ENCODE data around the gene TIGD6. TPM values are rescaled to one million over a fixed set of nuclear protein-coding genes. Genes with fewer than 3 reads are reported as not detected.
A peak's percentile ranks its signal among the peaks of the same experiment; 100 is the strongest.

TIGD6 gene
- total and polyA plus RNA-seq, 9 of the 15 experiments (the other 6 are each of a cell fraction or from before 2014, with no cell fraction given), result 1.8 to 6.3 (median 3.9) TPM

DNA sequence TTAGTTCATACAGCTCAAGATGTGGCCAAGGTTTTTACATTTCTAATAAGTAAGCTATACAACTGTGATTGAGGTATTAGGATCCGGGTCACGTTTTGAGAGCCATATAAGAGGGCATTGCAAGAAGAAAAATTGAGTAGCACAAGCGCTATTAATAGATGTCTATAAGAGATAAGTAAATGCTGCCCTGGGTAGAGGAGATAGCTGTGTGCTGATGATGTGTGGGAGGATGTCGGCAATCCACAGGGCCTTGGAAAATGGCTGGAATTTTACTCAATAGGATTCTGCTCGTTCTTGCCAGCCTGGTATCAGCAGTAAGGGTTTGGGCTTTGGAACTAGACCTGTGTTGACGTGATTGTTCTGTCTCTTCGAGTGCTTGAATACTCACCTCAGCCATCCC lies 44.3 kb upstream of the TIGD6 start:
- Histone ChIP-seq H4K20me1 (replicated peaks; ENCODE audit: control insufficient read depth, insufficient read depth, low read length) (no peaks in the 10 kb centered on the region), H3K79me2 (ENCODE audit: control insufficient read depth, insufficient read depth, low read length) (no peaks in the 10 kb centered on the region), H3K36me3 (ENCODE audit: control insufficient read depth, insufficient read depth, low read length) (peaks cover 93% of the 10 kb centered on the region), H3K4me2 (ENCODE audit: insufficient read depth, low read length) (no peak overlapping the region), H3K27ac (ENCODE audit: extremely low read depth, low read depth, low read length) (no peak overlapping the region), H3K27me3 (ENCODE audit: control insufficient read depth in 2 of 2, insufficient read depth in 2 of 2, low read length in 2 of 2) (no peaks in the 10 kb centered on the region), H3K9ac (ENCODE audit: insufficient read depth in 1 of 2, low read depth in 2 of 2, low read length in 2 of 2) (no peak overlapping the region), H3K9me1 (ENCODE audit: control insufficient read depth, insufficient read depth, low read length) (peaks cover 3% of the 10 kb centered on the region), H3K9me3 (replicated peaks; ENCODE audit: control insufficient read depth, insufficient read depth, low read depth, low read length) (no peaks in the 10 kb centered on the region), H2AFZ (ENCODE audit: low read depth, low read length) (no peak overlapping the region), H3K4me1 (replicated peaks in 1 of 2; ENCODE audit: control insufficient read depth in 2 of 2, insufficient read depth in 2 of 2, low read length in 2 of 2) (peaks cover 9 to 26% of the 10 kb centered on the region in 2 experiments; a peak in 4 of 5 replicates), H3K4me3 (no peak overlapping the region)
- DNase-seq (ENCODE audit: extremely low read depth in 1 of 4, low spot score in 3 of 4) (no peak), FAIRE-seq (no peak), ATAC-seq (no peak)
- no peak for TF ChIP-seq CHD4 (IDR thresholded peaks at IDR 0.05; ENCODE audit: insufficient read depth, insufficient replicate concordance, low read depth, low read length, poor library complexity, severe bottlenecking)
- TF ChIP-seq OTX1 (CRISPR knock-in tag; IDR thresholded peaks at IDR 0.05), result no peak
- no peak for TF ChIP-seq PRPF4 (IDR thresholded peaks at IDR 0.05; ENCODE audit: insufficient read depth, low read depth, low read length, poor library complexity, severe bottlenecking)
- TF ChIP-seq DNMT1 (IDR thresholded peaks at IDR 0.05), result no peak
- CTCF ChIA-PET (ENCODE audit: low intra/inter-chr PET ratio), result no interaction called here
- in situ Hi-C loops (cut with MboI), result no loop called here
- intact Hi-C loops (cut with micrococcal nuclease), result no loop called here
- POLR2A ChIA-PET, result interaction anchor here (0.6 to 1.7 kb wide), 3 partner anchors 16 to 402 kb away, joined by 3 to 6 read pairs (median 3); no protein-coding TSS in a partner anchor
- WGBS (ENCODE audit: insufficient coverage, low coverage, missing lambda C conversion rate), result 87% methylated on average over 7 of the region's 7 CpGs
- TSS peak; percentile 8 for BruUV-seq (replicated peaks)

DNA sequence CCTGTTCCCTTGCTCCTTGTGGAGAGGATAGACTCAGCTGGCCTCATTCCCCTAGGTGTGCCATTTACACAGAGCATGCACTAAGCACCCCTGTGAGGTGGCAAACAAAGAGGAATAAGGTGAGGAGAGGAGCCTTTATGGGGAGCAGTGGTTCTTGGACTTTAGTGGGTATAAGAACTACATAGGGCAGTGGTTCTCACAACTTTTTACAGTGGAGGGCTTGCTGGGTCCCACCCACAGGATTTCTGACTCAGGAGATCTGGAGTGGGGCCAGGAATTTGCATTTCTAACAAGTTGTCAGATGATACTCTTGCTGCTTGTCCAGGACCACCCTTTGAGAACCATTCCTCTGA lies 43.9 kb upstream of the TIGD6 start:
- DNase-seq (ENCODE audit: extremely low read depth in 1 of 4, low spot score in 3 of 4), result no peak
- in situ Hi-C loops (cut with MboI), result no loop called here
- POLR2A ChIA-PET, result interaction anchor here (0.6 to 0.7 kb wide), 2 partner anchors 22 to 402 kb away, joined by 3 read pairs; no protein-coding TSS in a partner anchor
- peaks cover 92% of the 10 kb centered on the region for H3K36me3 ChIP-seq (ENCODE audit: control insufficient read depth, insufficient read depth, low read length)
- H3K9me1 ChIP-seq (ENCODE audit: control insufficient read depth, insufficient read depth, low read length), result peaks cover 3% of the 10 kb centered on the region
- no TSS peak for BruUV-seq (replicated peaks)
- CTCF ChIA-PET (ENCODE audit: low intra/inter-chr PET ratio), result no interaction called here
- H3K79me2 ChIP-seq (ENCODE audit: control insufficient read depth, insufficient read depth, low read length), result no peaks in the 10 kb centered on the region
- H3K4me1 ChIP-seq (replicated peaks in 1 of 2; ENCODE audit: control insufficient read depth in 2 of 2, insufficient read depth in 2 of 2, low read length in 2 of 2), result peaks cover 5 to 22% of the 10 kb centered on the region in 2 experiments; a peak in 4 of 5 replicates
- intact Hi-C loops (cut with micrococcal nuclease), result no loop called here
- ATAC-seq, result no peak
- H2AFZ ChIP-seq (ENCODE audit: low read depth, low read length), result no peak overlapping the region
- 0 out of 2 replicates have a peak, but pooled peaks have one; percentile 20 for TF ChIP-seq NFIC (IDR thresholded peaks at IDR 0.05)
- no peak for TF ChIP-seq ZFP30 (CRISPR knock-in tag; IDR thresholded peaks at IDR 0.05; ENCODE audit: borderline replicate concordance)
- H3K4me2 ChIP-seq (ENCODE audit: insufficient read depth, low read length), result no peak overlapping the region
- H3K4me3 ChIP-seq, result no peak overlapping the region
- H3K9ac ChIP-seq (ENCODE audit: insufficient read depth in 1 of 2, low read depth in 2 of 2, low read length in 2 of 2), result no peak overlapping the region
- FAIRE-seq, result no peak
- no peaks in the 10 kb centered on the region for H4K20me1 ChIP-seq (replicated peaks; ENCODE audit: control insufficient read depth, insufficient read depth, low read length)
- H3K27me3 ChIP-seq (ENCODE audit: control insufficient read depth in 2 of 2, insufficient read depth in 2 of 2, low read length in 2 of 2), result no peaks in the 10 kb centered on the region
- H3K27ac ChIP-seq (ENCODE audit: extremely low read depth, low read depth, low read length), result no peak overlapping the region
- no peaks in the 10 kb centered on the region for H3K9me3 ChIP-seq (replicated peaks; ENCODE audit: control insufficient read depth, insufficient read depth, low read depth, low read length)
